ENCODE results near the gene SHBG.
"Not testable (repeated sequence)": the region's sequence is repeated elsewhere in the genome, so short reads cannot be mapped to it uniquely, and the experiment has no call there.

- TF ChIP-seq, protein P1, sequence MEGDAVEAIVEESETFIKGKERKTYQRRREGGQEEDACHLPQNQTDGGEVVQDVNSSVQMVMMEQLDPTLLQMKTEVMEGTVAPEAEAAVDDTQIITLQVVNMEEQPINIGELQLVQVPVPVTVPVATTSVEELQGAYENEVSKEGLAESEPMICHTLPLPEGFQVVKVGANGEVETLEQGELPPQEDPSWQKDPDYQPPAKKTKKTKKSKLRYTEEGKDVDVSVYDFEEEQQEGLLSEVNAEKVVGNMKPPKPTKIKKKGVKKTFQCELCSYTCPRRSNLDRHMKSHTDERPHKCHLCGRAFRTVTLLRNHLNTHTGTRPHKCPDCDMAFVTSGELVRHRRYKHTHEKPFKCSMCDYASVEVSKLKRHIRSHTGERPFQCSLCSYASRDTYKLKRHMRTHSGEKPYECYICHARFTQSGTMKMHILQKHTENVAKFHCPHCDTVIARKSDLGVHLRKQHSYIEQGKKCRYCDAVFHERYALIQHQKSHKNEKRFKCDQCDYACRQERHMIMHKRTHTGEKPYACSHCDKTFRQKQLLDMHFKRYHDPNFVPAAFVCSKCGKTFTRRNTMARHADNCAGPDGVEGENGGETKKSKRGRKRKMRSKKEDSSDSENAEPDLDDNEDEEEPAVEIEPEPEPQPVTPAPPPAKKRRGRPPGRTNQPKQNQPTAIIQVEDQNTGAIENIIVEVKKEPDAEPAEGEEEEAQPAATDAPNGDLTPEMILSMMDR (conservative IDR thresholded peaks at IDR 0.05; ENCODE audit: low read depth, low read length), result not testable (repeated sequence)
- TF ChIP-seq CHD1, POLR2A (IDR thresholded peaks at IDR 0.05; ENCODE audit: low read depth, low read length): not testable (repeated sequence)
Observed at GRCh38 chr17:7625749-7626148, 4.2 kb upstream of the SHBG start.
